Measurements from ENCODE around the gene PRODH.

DNA sequence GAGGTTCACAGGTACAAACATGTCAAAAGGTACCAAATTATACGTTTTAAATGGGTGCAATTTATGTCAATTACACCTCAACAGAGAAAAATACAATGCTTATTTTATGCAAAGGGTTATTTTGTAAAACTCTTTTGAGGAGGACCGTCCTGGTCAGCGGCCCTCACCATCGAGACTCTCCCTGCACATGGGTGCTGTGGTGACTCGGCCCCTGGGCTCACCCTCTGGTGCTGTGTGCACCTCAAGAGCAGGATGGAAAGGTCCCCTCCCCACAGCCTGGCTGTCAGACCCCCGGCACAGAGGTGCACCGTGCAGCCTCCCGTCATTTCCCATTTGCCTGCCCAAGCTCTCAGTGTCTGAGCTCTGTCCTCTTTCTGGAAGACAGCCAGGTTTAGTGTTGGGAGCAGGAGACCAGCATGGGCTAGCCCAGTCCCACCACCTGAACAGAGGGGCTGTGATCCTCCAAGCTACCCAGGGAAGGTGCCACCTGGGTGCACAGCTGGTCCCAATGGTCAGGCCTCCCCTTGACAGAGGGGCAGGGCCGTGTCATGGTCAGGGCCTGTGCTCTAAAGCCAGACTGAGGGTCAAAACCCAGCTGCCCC is 41.8 kb upstream of the PRODH start:
- no peak for TF ChIP-seq POLR2AphosphoS5 (IDR thresholded peaks at IDR 0.05; ENCODE audit: low read depth, low read length)
- TF ChIP-seq POLR2A (IDR thresholded peaks at IDR 0.05; ENCODE audit: low read depth, low read length): no peak
- no peak for TF ChIP-seq TAF1 (IDR thresholded peaks at IDR 0.05; ENCODE audit: borderline replicate concordance, low read depth, low read length)

All from GM12892 (cell line).